ENCODE results near the gene OBSCN.

OBSCN gene

GRCh38 chr1:228371741-228372182 is 163.9 kb downstream of the OBSCN start:
- Histone ChIP-seq H3K27me3 (ENCODE audit: low read depth) (peaks cover 5% of the 10 kb centered on the region; the same call in 1 of the 2 replicates), H3K36me3 (replicated peaks) (no peaks in the 10 kb centered on the region), H3K4me1 (no peaks in the 10 kb centered on the region), H3K4me3 (no peak overlapping the region), H3K9me3 (no peaks in the 10 kb centered on the region)
- in situ Hi-C loops (cut with MboI; ENCODE audit: low sequenced_read_pairs) = no loop called here
- no peak for DNase-seq (ENCODE audit: low spot score in 2 of 2)

DNA sequence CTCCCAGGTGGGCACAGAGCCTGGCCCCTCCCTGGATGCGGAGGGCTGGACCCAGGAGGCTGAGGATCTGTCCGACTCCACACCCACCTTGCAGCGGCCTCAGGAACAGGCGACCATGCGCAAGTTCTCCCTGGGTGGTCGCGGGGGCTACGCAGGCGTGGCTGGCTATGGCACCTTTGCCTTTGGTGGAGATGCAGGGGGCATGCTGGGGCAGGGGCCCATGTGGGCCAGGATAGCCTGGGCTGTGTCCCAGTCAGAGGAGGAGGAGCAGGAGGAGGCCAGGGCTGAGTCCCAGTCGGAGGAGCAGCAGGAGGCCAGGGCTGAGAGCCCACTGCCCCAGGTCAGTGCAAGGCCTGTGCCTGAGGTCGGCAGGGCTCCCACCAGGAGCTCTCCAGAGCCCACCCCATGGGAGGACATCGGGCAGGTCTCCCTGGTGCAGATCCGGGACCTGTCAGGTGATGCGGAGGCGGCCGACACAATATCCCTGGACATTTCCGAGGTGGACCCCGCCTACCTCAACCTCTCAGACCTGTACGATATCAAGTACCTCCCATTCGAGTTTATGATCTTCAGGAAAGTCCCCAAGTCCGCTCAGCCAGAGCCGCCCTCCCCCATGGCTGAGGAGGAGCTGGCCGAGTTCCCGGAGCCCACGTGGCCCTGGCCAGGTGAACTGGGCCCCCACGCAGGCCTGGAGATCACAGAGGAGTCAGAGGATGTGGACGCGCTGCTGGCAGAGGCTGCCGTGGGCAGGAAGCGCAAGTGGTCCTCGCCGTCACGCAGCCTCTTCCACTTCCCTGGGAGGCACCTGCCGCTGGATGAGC is 164.5 kb downstream of the OBSCN start:
- no peak for DNase-seq (ENCODE audit: low spot score in 2 of 2)
- Histone ChIP-seq H3K4me3 (no peak overlapping the region), H3K27me3 (ENCODE audit: low read depth) (no peaks in the 10 kb centered on the region), H3K9me3 (no peaks in the 10 kb centered on the region), H3K4me1 (no peaks in the 10 kb centered on the region), H3K36me3 (replicated peaks) (no peaks in the 10 kb centered on the region)
- in situ Hi-C loops (cut with MboI; ENCODE audit: low sequenced_read_pairs) = no loop called here

GRCh38 chr1:228373004-228373680 is 165.3 kb downstream of the OBSCN start:
- in situ Hi-C loops (cut with MboI; ENCODE audit: low sequenced_read_pairs) = no loop called here
- Histone ChIP-seq H3K4me1 (no peaks in the 10 kb centered on the region; the same call in 1 of the 2 replicates), H3K27me3 (ENCODE audit: low read depth) (no peaks in the 10 kb centered on the region), H3K4me3 (no peak overlapping the region), H3K36me3 (replicated peaks) (no peaks in the 10 kb centered on the region), H3K9me3 (no peaks in the 10 kb centered on the region)
- no peak for DNase-seq (ENCODE audit: low spot score in 2 of 2)

- in situ Hi-C loops (cut with MboI; ENCODE audit: low sequenced_read_pairs) = no loop called here
- no peak for DNase-seq (ENCODE audit: low spot score in 2 of 2)
- Histone ChIP-seq H3K4me1 (peaks cover 2% of the 10 kb centered on the region; the same call in 1 of the 2 replicates), H3K9me3 (no peaks in the 10 kb centered on the region), H3K4me3 (no peak overlapping the region), H3K36me3 (replicated peaks) (no peaks in the 10 kb centered on the region), H3K27me3 (ENCODE audit: low read depth) (no peaks in the 10 kb centered on the region)
Measured at GRCh38 chr1:228373681-228374571, 166.1 kb downstream of the OBSCN start.

GRCh38 chr1:228374711-228375577 is 167.1 kb downstream of the OBSCN start:
- Histone ChIP-seq H3K4me1 (peaks cover 7% of the 10 kb centered on the region; the same call in 1 of the 2 replicates), H3K9me3 (no peaks in the 10 kb centered on the region), H3K4me3 (no peak overlapping the region), H3K27me3 (ENCODE audit: low read depth) (no peaks in the 10 kb centered on the region), H3K36me3 (replicated peaks) (no peaks in the 10 kb centered on the region)
- no peak for DNase-seq (ENCODE audit: low spot score in 2 of 2)
- in situ Hi-C loops (cut with MboI; ENCODE audit: low sequenced_read_pairs) = no loop called here

GRCh38 chr1:228375578-228376261 is 167.9 kb downstream of the OBSCN start:
- no peak for DNase-seq (ENCODE audit: low spot score in 2 of 2)
- peaks cover 9% of the 10 kb centered on the region; the same call in 1 of the 2 replicates for H3K4me1 ChIP-seq
- in situ Hi-C loops (cut with MboI; ENCODE audit: low sequenced_read_pairs) = no loop called here
- no peaks in the 10 kb centered on the region for H3K36me3 ChIP-seq (replicated peaks)
- no peak overlapping the region for H3K4me3 ChIP-seq
- H3K9me3 ChIP-seq = no peaks in the 10 kb centered on the region
- no peaks in the 10 kb centered on the region for H3K27me3 ChIP-seq (ENCODE audit: low read depth)

DNA sequence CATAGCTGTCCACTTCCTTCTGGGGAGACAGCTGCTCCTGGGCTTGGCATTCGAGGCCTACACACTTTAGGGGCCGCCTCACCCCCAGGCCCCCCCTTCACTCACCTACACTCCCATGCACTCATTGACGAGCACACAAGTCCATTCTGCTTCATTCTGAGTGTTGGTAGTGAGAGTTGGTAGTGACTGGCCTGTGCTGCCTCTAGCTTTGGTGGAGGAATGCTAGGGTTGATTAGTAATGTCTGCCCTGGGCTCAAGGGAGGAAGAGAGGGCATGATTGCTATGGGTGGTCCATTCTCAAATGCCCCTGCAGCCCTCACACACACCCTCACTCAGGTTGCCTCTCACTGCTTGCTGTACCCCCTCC is 168.4 kb downstream of the OBSCN start:
- Histone ChIP-seq H3K9me3 (no peaks in the 10 kb centered on the region), H3K27me3 (ENCODE audit: low read depth) (no peaks in the 10 kb centered on the region), H3K4me1 (peaks cover 9% of the 10 kb centered on the region; the same call in 1 of the 2 replicates), H3K36me3 (replicated peaks) (no peaks in the 10 kb centered on the region), H3K4me3 (no peak overlapping the region)
- no peak for DNase-seq (ENCODE audit: low spot score in 2 of 2)
- in situ Hi-C loops (cut with MboI; ENCODE audit: low sequenced_read_pairs) = no loop called here

- Histone ChIP-seq H3K4me1 (peaks cover 9% of the 10 kb centered on the region; the same call in 1 of the 2 replicates), H3K4me3 (no peak overlapping the region), H3K9me3 (no peaks in the 10 kb centered on the region), H3K36me3 (replicated peaks) (no peaks in the 10 kb centered on the region), H3K27me3 (ENCODE audit: low read depth) (no peaks in the 10 kb centered on the region)
- in situ Hi-C loops (cut with MboI; ENCODE audit: low sequenced_read_pairs) = no loop called here
- DNase-seq (ENCODE audit: low spot score in 2 of 2) = no peak
Measured at GRCh38 chr1:228376651-228377631, 169.1 kb downstream of the OBSCN start.

GRCh38 chr1:228377664-228378089 is 169.8 kb downstream of the OBSCN start:
- H3K4me3 ChIP-seq = peak overlapping the region; percentile 37
- no peaks in the 10 kb centered on the region for H3K9me3 ChIP-seq
- in situ Hi-C loops (cut with MboI; ENCODE audit: low sequenced_read_pairs) = no loop called here
- no peak for DNase-seq (ENCODE audit: low spot score in 2 of 2)
- H3K27me3 ChIP-seq (ENCODE audit: low read depth) = no peaks in the 10 kb centered on the region
- H3K4me1 ChIP-seq = peaks cover 9% of the 10 kb centered on the region; the same call in 1 of the 2 replicates
- no peaks in the 10 kb centered on the region for H3K36me3 ChIP-seq (replicated peaks)

GRCh38 chr1:228378090-228378872 is 170.4 kb downstream of the OBSCN start:
- Histone ChIP-seq H3K4me3 (peak overlapping the region; percentile 37), H3K27me3 (ENCODE audit: low read depth) (no peaks in the 10 kb centered on the region), H3K9me3 (no peaks in the 10 kb centered on the region), H3K36me3 (replicated peaks) (no peaks in the 10 kb centered on the region), H3K4me1 (peaks cover 9% of the 10 kb centered on the region; the same call in 1 of the 2 replicates)
- peak; percentile 70 to 88 for DNase-seq (ENCODE audit: low spot score in 2 of 2)
- in situ Hi-C loops (cut with MboI; ENCODE audit: low sequenced_read_pairs) = no loop called here

DNA sequence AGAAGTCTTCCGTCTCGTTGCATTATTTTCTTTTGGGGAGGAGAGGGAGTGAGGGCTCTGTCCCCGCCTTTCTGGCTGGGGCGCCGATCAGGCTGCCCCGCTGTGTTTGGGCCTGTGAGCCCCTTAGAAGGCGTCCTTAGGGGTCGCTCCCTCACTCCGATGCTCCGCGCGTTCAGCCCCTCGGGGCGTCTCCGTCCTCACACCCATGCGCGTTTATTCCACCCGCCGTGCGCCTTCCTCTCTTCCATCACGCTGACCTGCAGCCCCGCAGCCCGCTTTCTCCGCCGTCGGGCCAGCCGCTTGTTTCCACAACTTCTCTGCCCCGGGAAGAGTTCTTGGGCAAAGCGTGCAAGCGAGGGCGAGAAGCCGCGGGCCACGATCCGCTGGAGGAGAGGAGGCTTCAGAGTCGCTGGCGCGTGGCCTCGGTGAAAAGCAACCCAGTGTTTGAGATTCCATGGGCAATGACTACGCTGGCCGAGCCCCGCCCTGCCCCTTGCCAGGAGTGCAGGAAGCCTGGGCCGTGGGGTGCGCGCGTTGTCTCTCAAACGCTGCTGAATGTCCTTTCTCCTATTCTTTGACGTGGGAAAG is 171.1 kb downstream of the OBSCN start:
- no peak for DNase-seq (ENCODE audit: low spot score in 2 of 2)
- Histone ChIP-seq H3K27me3 (ENCODE audit: low read depth) (no peaks in the 10 kb centered on the region), H3K4me3 (peak overlapping the region; percentile 37), H3K9me3 (no peaks in the 10 kb centered on the region), H3K4me1 (peaks cover 9% of the 10 kb centered on the region; the same call in 1 of the 2 replicates), H3K36me3 (replicated peaks) (no peaks in the 10 kb centered on the region)
- in situ Hi-C loops (cut with MboI; ENCODE audit: low sequenced_read_pairs) = no loop called here
